Left ventricle myocardium inferior (tissue), 1 donor: ENCODE results near the gene PF4V1. TPM values are rescaled to one million over a fixed set of nuclear protein-coding genes. Genes with fewer than 3 reads are reported as not detected.

Experiments
- DNase-seq: peaks from one replicate; pipeline ENCODE4 v3.0.0-alpha.2; 2020
- H3K27ac ChIP-seq: fragments of 200-600 bp; replicated peaks from 2 replicates; pipeline ENCODE4 v1.8.0; 2021
- H3K27me3 ChIP-seq: fragments of 200-600 bp; 2 replicates; pipeline ENCODE4 v1.8.0; 2021; ENCODE audit warnings: low read depth
- H3K36me3 ChIP-seq: fragments of 200-600 bp; 2 replicates; pipeline ENCODE4 v1.8.0; 2021
- H3K4me1 ChIP-seq: fragments of 200-600 bp; 2 replicates; pipeline ENCODE4 v1.8.0; 2021
- H3K4me3 ChIP-seq: fragments of 200-600 bp; 2 replicates; pipeline ENCODE4 v1.8.0; 2021; ENCODE audit warnings: mild to moderate bottlenecking, moderate library complexity
- H3K9me3 ChIP-seq: fragments of 200-600 bp; replicated peaks from 2 replicates; pipeline ENCODE4 v1.8.0; 2021
- CTCF ChIP-seq: fragments of 200-600 bp; IDR thresholded peaks from 2 replicates; pipeline ENCODE4 v1.8.0; 2021; ENCODE audit warnings: antibody characterized with exemption, mild to moderate bottlenecking, borderline replicate concordance
- intact Hi-C: fragments of 100-400 bp; cut with micrococcal nuclease; formaldehyde crosslinking; loops from one replicate; pipeline ENCODE4 v1.11.0; 2022
- total RNA-seq: library from RNA; stranded (reverse); fragmentation: NEBNext Ultra II Directional; extraction: Animal tissue kit (Norgen Biotek cat#: 25700); gene quantifications from one replicate; pipeline ENCODE4 v1.2.1, GENCODE V29; 2021
- donor health status: DM: no; HTN: yes; CAD: no; lungs with severe emphysema.

PF4V1 gene
- total RNA-seq, 1 donor from 2014 or later, result not detected

- H3K27ac ChIP-seq, result no peak overlapping the region
- intact Hi-C loops, result loop anchor here (10.0 kb wide), 1 partner anchor 136 kb away; no protein-coding TSS in a partner anchor
- TF ChIP-seq CTCF, result no peak
Measured at GRCh38 chr4:73870768-73871167, 17.7 kb downstream of the PF4V1 start.

GRCh38 chr4:73871511-73872310, 18.6 kb downstream of the PF4V1 start:
- intact Hi-C loops, result loop anchor here (10.0 kb wide), 1 partner anchor 137 kb away; no protein-coding TSS in a partner anchor
- H3K27ac ChIP-seq, result no peak overlapping the region

More at GRCh38 chr4:73870768-73871167, 17.7 kb downstream of the PF4V1 start:
- no peak for DNase-seq
- H3K36me3 ChIP-seq, result no peaks in the 10 kb centered on the region
- peaks cover 24% of the 10 kb centered on the region for H3K27me3 ChIP-seq
- no peak overlapping the region for H3K4me3 ChIP-seq
- no peaks in the 10 kb centered on the region for H3K9me3 ChIP-seq
- H3K4me1 ChIP-seq, result peaks cover 18% of the 10 kb centered on the region

GRCh38 chr4:73872316-73873108, 19.4 kb downstream of the PF4V1 start:
- intact Hi-C loops, result loop anchor here (10.0 kb wide), 1 partner anchor 138 kb away; no protein-coding TSS in a partner anchor
- H3K36me3 ChIP-seq, result no peaks in the 10 kb centered on the region
- H3K4me3 ChIP-seq, result no peak overlapping the region
- no peaks in the 10 kb centered on the region for H3K9me3 ChIP-seq
- no peak for DNase-seq
- peaks cover 18% of the 10 kb centered on the region for H3K4me1 ChIP-seq
- no peak overlapping the region for H3K27ac ChIP-seq
- H3K27me3 ChIP-seq, result peaks cover 24% of the 10 kb centered on the region
- no peak for TF ChIP-seq CTCF

More at GRCh38 chr4:73871511-73872310, 18.6 kb downstream of the PF4V1 start:
- no peak for TF ChIP-seq CTCF
- no peaks in the 10 kb centered on the region for H3K36me3 ChIP-seq
- H3K4me1 ChIP-seq, result peaks cover 18% of the 10 kb centered on the region
- H3K9me3 ChIP-seq, result no peaks in the 10 kb centered on the region
- no peak overlapping the region for H3K4me3 ChIP-seq
- peaks cover 24% of the 10 kb centered on the region for H3K27me3 ChIP-seq
- DNase-seq, result no peak

GRCh38 chr4:73874386-73874785, 21.3 kb downstream of the PF4V1 start:
- no peak overlapping the region for H3K27ac ChIP-seq
- intact Hi-C loops, result loop anchor here (10.0 kb wide), 1 partner anchor 140 kb away; no protein-coding TSS in a partner anchor
- H3K9me3 ChIP-seq, result no peaks in the 10 kb centered on the region
- peaks cover 5% of the 10 kb centered on the region for H3K4me1 ChIP-seq
- no peak overlapping the region for H3K4me3 ChIP-seq
- H3K36me3 ChIP-seq, result no peaks in the 10 kb centered on the region
- DNase-seq, result no peak
- TF ChIP-seq CTCF, result no peak
- peaks cover 8% of the 10 kb centered on the region for H3K27me3 ChIP-seq

- no peak overlapping the region for H3K27ac ChIP-seq
- H3K9me3 ChIP-seq, result no peaks in the 10 kb centered on the region
- intact Hi-C loops, result loop anchor here (10.0 kb wide), 1 partner anchor 141 kb away; no protein-coding TSS in a partner anchor
Measured at GRCh38 chr4:73875401-73875800, 22.3 kb downstream of the PF4V1 start.

More at GRCh38 chr4:73875401-73875800, 22.3 kb downstream of the PF4V1 start:
- DNase-seq, result no peak
- no peak for TF ChIP-seq CTCF
- H3K4me1 ChIP-seq, result no peaks in the 10 kb centered on the region
- no peaks in the 10 kb centered on the region for H3K27me3 ChIP-seq
- H3K36me3 ChIP-seq, result no peaks in the 10 kb centered on the region
- H3K4me3 ChIP-seq, result no peak overlapping the region
